Naive thymus-derived CD8-positive, alpha-beta T cell (primary cell): ENCODE results near the gene HEXD. TPM values are rescaled to one million over a fixed set of nuclear protein-coding genes. Genes with fewer than 3 reads are reported as not detected.
A peak's percentile ranks its signal among the peaks of the same experiment; 100 is the strongest.
"Not testable (repeated sequence)": the region's sequence is repeated elsewhere in the genome, so short reads cannot be mapped to it uniquely, and the experiment has no call there.

Experiments
- ATAC-seq, 2 donors: fragments of 150-1000 bp; cut with Tn5 transposase in 1 of 2; sonication (Bioruptor Pico), chemical (Tn5 transposase) in 1 of 2; 1 replicate in 1 of 2; 2 replicates in 1 of 2; pipeline ENCODE4 v1.10.0; 2021; ENCODE audit warnings: mild to moderate bottlenecking in 2 of 2, moderate library complexity in 2 of 2
- POLR2A ChIA-PET: fragments of 350-600 bp; sonication (Branson Sonifier 250); formaldehyde crosslinking; loops from one replicate; lab custom pipeline; 2021; ENCODE audit warnings: antibody characterized with exemption; lab: Charles Lee
- DNase-seq, 10 donors: peaks; one replicate each; pipeline versions ENCODE4 v3.0.0 to v3.0.0-alpha.2; 2020 to 2022
- H3K27ac Mint-ChIP-seq, 10 donors: one replicate each; pipeline ENCODE4 v1.8.0; 2020 to 2022; ENCODE audit warnings: mild to moderate bottlenecking in 10 of 10, mixed read lengths in 10 of 10, moderate library complexity in 4 of 10, inconsistent platforms in 1 of 10
- H3K27me3 Mint-ChIP-seq, 5 donors: one replicate each; pipeline ENCODE4 v1.8.0; 2021 to 2022; ENCODE audit warnings: mixed read lengths in 5 of 5
- H3K36me3 Mint-ChIP-seq, 3 donors: one replicate each; pipeline ENCODE4 v1.8.0; 2020 to 2022; ENCODE audit warnings: mixed read lengths in 3 of 3, mild to moderate bottlenecking in 2 of 3, inconsistent platforms in 1 of 3
- H3K4me1 Mint-ChIP-seq, 4 donors: one replicate each; pipeline ENCODE4 v1.8.0; 2021 to 2022; ENCODE audit warnings: mixed read lengths in 4 of 4
- H3K4me3 Mint-ChIP-seq, 10 donors: one replicate each; pipeline ENCODE4 v1.8.0; 2020 to 2022; ENCODE audit warnings: mild to moderate bottlenecking in 10 of 10, mixed read lengths in 10 of 10, moderate library complexity in 6 of 10, inconsistent platforms in 1 of 10
- H3K9me3 Mint-ChIP-seq, 9 donors: one replicate each; pipeline ENCODE4 v1.8.0; 2020 to 2022; ENCODE audit warnings: mixed read lengths in 9 of 9, mild to moderate bottlenecking in 3 of 9, inconsistent platforms in 1 of 9, moderate library complexity in 1 of 9
- polyA plus RNA-seq, 3 donors: library from polyadenylated mRNA; unstranded; fragments of 300-500 nt; fragmentation: Illumina TruSeq; gene quantifications; one replicate each; pipeline ENCODE4 v1.2.3, GENCODE V29; 2021
- total RNA-seq, 8 experiments: library from RNA in 2 of 8; stranded (reverse) in 2 of 8; gene quantifications; one replicate each; pipeline ENCODE4 v1.2.3 and lab custom pipeline; 2021 to 2026

HEXD gene
- total RNA-seq (100 to 1,000 TPM; 112 to 122 TPM), polyA plus RNA-seq (10 to 100 TPM; 12.1 to 18.8 (median 12.2) TPM), total RNA-seq (lab: John Stamatoyannopoulos, UW) (31.4 to 79.7 (median 51.6) reads per million in 6 experiments)

DNA sequence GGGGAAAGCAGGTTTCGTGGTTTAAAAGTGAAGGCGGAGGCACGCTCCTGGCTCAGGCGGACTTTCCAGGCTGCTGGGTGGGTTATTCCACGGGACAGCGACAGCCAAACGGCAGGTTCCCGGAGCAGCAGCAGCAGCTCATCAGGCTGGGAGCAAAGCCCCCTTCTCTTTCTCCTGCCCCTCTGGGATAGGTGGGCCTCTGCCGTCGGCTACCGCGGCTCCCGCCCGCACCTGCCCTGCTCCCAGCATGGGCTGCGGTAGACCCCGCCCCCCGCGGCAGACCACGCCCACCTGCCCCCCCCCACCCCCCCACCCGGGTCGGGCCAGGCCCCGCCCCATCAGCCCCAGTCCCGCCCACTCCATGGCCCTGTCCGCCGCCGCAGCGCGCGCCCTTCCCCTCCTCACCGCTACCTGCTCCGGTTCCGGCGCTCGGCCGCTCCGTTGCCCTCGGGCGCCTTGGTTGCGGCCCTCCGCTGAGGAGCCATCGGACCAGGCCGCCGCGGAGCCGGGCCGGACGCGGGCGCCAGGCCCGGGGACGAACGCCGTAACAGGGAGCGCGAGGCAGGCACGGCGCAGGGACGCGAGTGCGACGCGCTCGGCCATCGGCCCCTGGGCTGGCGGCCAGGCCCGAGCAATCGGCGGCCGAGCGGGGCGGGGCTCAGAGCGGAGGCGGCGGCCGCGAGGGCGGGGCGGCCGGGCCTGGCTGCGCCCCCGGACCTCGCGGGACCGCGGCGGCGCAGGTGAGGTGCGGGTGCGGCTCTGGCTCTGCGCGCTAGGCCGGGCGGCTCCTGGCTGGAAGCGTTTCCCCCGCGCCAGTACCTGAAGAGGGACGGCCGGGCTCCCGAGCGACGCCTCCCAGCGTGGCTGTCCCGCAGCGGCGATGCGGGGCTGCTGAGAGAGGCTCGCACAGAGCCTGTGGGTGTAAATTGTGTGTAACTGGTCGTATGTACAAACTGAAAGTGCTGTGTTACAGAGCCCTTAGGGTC, at the start of gene HEXD, which contains the start of gene OGFOD3:
Gene HEXD, plus strand, starts transcription at position 347 of the 986 bp plus-strand sequence. CDS start 1,453 bp downstream, outside the sequence.
Gene OGFOD3, minus strand, starts transcription at position 586 of the 986 bp plus-strand sequence. Its CDS starts 101 bp downstream, at position 485.
- POLR2A ChIA-PET = interaction anchor here (0.5 to 3.1 kb wide), 16 partner anchors 11 to 229 kb away, joined by 3 to 16 read pairs (median 4); partner anchors contain the start of genes CSNK1D, FOXK2, NARF and SLC16A3
- Mint-ChIP-seq H3K36me3 (peaks cover 0 to 44% (median 12%) of the 10 kb centered on the region in 3 donors), H3K4me1 (peaks cover 12 to 39% (median 35%) of the 10 kb centered on the region in 4 donors), H3K9me3 (no peaks in the 10 kb centered on the region), H3K4me3 (peak within 1 kb of the TSS; percentile 65 to 90 (median 84)), H3K27me3 (no peaks in the 10 kb centered on the region), H3K27ac (peak within 1 kb of the TSS in 9 of 10 donors; percentile 66 to 92 (median 85))
- DNase-seq (peak; percentile 77 to 97 (median 88)), ATAC-seq (peak; percentile 84 to 87)

DNA sequence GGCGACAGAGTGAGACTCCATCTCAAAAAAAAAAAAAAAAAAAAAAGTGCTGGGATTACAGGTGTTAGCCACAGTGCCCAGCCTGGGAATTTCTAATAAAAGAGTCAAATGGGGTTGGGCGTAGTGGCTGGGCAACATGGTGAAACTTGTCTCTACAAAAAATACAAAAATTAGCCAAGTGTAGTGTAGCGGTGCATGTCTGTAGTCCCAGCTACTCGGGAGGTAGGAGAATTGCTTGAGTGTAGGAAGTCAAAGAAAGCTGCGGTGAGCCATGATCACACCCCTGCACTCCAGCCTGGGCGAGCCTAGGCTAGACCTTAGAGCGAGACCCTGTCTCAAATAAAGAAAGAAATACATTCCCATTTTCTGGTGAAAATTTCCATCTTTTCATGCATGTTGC, 48.9 kb upstream of the HEXD start:
- POLR2A ChIA-PET = no interaction called here
- no peak overlapping the region for H3K4me3 Mint-ChIP-seq
- no peak overlapping the region for H3K27ac Mint-ChIP-seq
- no peak for ATAC-seq
- H3K27me3 Mint-ChIP-seq = peaks cover 11 to 45% (median 26%) of the 10 kb centered on the region in 5 donors
- H3K4me1 Mint-ChIP-seq = peaks cover 3 to 20% (median 14%) of the 10 kb centered on the region in 4 donors
- H3K9me3 Mint-ChIP-seq = no peaks in the 10 kb centered on the region
- no peak for DNase-seq
- H3K36me3 Mint-ChIP-seq = peaks cover 0 to 5% (median 0%) of the 10 kb centered on the region in 3 donors

GRCh38 chr17:82370471-82371332, 47.4 kb upstream of the HEXD start:
- POLR2A ChIA-PET = no interaction called here
- H3K27me3 Mint-ChIP-seq = peaks cover 11 to 48% (median 24%) of the 10 kb centered on the region in 5 donors
- ATAC-seq (peak; percentile 50 to 53), DNase-seq (peak in 2 of 10 donors; percentile 27 to 45)
- peaks cover 3 to 20% (median 14%) of the 10 kb centered on the region in 4 donors for H3K4me1 Mint-ChIP-seq
- no peaks in the 10 kb centered on the region for H3K9me3 Mint-ChIP-seq
- peak overlapping the region in 1 of 10 donors; percentile 25 for H3K27ac Mint-ChIP-seq
- H3K4me3 Mint-ChIP-seq = peak overlapping the region; percentile 64 to 85 (median 76)
- peaks cover 0 to 5% (median 0%) of the 10 kb centered on the region in 3 donors for H3K36me3 Mint-ChIP-seq

GRCh38 chr17:82371333-82372248, 46.6 kb upstream of the HEXD start, which contains the start of gene UTS2R:
TSS of gene UTS2R (plus strand) at chr17:82371765. CDS start at chr17:82374325, 2,560 bp downstream.
- Mint-ChIP-seq H3K4me3 (peak within 1 kb of the TSS; percentile 64 to 85 (median 76)), H3K36me3 (peaks cover 0 to 5% (median 0%) of the 10 kb centered on the region in 3 donors), H3K27ac (peak within 1 kb of the TSS in 1 of 10 donors; percentile 25), H3K27me3 (peaks cover 11 to 56% (median 27%) of the 10 kb centered on the region in 5 donors), H3K4me1 (peaks cover 3 to 20% (median 14%) of the 10 kb centered on the region in 4 donors), H3K9me3 (no peaks in the 10 kb centered on the region)
- POLR2A ChIA-PET = no interaction called here
- peak; percentile 10 to 25 for ATAC-seq
- no peak for DNase-seq

DNA sequence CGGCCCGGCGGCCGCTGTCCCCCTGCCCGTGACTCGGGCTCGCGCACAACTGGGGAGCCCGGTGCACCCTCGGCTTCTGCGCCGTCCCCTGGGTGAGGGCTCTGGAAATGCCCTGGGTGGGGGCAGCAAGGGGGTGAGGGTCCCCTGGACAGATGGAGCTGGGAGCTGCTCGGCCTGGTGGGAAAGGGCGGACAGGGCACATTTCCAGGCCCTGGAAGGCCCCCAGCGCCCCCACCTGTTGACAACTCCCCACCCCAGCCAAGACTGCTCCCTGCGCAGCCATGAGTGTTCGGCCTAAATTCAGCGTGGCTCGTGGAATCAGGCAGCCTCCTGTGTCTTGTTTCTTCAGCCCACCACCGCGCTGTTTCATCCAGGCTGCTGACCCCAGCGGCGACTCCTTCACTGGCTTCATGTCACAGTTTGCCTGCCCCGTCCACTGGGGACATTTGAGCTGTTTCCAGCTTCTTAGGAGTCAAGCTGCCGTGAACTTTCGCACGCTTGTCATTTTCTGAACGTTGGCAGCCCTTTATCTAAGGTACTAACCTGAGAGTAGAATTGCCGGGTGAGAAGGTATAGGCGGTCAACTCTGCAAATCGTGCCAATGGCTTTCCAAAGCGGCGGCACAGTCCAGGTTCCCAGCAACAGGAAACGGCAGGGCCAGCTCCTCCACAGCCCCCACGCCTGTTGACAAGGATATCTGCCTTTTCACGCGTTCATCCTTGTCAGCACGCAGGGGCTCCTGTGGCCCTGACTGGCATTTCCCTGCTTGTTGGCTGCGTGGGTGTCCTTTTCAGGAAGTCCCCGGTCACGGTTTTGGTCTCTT, 45.7 kb upstream of the HEXD start:
- ATAC-seq (no peak), DNase-seq (peak in 1 of 10 donors; percentile 55)
- H3K27me3 Mint-ChIP-seq = peaks cover 12 to 56% (median 27%) of the 10 kb centered on the region in 5 donors
- POLR2A ChIA-PET = no interaction called here
- H3K36me3 Mint-ChIP-seq = peaks cover 0 to 5% (median 0%) of the 10 kb centered on the region in 3 donors
- no peak overlapping the region for H3K27ac Mint-ChIP-seq
- H3K4me3 Mint-ChIP-seq = peak overlapping the region in 7 of 10 donors; percentile 12 to 80 (median 57)
- H3K9me3 Mint-ChIP-seq = no peaks in the 10 kb centered on the region
- peaks cover 3 to 20% (median 14%) of the 10 kb centered on the region in 4 donors for H3K4me1 Mint-ChIP-seq

- POLR2A ChIA-PET, ATAC-seq, H3K9me3 Mint-ChIP-seq, H3K27ac Mint-ChIP-seq, H3K36me3 Mint-ChIP-seq: not testable (repeated sequence)
- H3K27me3 Mint-ChIP-seq = peaks cover 12 to 61% (median 26%) of the 10 kb centered on the region in 5 donors
- DNase-seq = peak in 1 of 10 donors; percentile 21
- H3K4me3 Mint-ChIP-seq = peak overlapping the region in 7 of 10 donors; percentile 23 to 80 (median 63)
- H3K4me1 Mint-ChIP-seq = peaks cover 3 to 20% (median 14%) of the 10 kb centered on the region in 4 donors
These were observed 45.1 kb upstream of the HEXD start for GRCh38 chr17:82373072-82373452.

DNA sequence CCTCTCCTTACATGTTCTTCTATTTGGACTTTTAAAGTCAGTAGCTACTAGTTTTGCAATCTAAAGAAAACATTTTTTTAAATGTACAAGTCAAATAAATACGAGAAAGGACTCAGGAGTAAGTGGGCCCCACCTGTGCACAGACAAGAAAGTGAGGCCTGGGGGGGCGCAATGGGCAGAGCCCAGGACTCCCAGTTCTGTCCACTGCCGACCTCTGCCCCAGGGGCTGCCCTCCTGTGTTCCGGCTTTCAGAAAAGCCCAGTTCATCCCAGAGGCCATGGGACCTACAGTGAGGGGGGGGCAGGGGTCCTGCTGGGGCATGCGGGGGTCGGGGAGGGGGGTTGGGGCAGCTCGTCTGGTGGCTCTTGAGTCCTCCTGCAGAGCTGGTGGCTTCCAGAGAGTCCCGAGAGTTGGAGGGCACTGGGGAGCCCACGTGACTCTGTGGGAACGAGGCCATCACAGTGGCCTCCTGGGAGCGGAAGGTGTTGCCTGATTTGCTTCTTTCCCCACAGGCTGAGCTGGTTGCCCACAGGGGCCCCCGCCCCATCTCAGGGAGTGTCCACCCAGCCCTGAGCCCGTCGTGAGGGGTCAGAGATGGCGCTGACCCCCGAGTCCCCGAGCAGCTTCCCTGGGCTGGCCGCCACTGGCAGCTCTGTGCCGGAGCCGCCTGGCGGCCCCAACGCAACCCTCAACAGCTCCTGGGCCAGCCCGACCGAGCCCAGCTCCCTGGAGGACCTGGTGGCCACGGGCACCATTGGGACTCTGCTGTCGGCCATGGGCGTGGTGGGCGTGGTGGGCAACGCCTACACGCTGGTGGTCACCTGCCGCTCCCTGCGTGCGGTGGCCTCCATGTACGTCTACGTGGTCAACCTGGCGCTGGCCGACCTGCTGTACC, 44.2 kb upstream of the HEXD start:
- peaks cover 3 to 20% (median 14%) of the 10 kb centered on the region in 4 donors for H3K4me1 Mint-ChIP-seq
- H3K9me3 Mint-ChIP-seq = no peaks in the 10 kb centered on the region
- H3K27me3 Mint-ChIP-seq = peaks cover 14 to 62% (median 26%) of the 10 kb centered on the region in 5 donors
- no peak overlapping the region for H3K4me3 Mint-ChIP-seq
- DNase-seq (no peak), ATAC-seq (no peak)
- peaks cover 0 to 5% (median 0%) of the 10 kb centered on the region in 3 donors for H3K36me3 Mint-ChIP-seq
- no peak overlapping the region for H3K27ac Mint-ChIP-seq
- POLR2A ChIA-PET = no interaction called here

DNA sequence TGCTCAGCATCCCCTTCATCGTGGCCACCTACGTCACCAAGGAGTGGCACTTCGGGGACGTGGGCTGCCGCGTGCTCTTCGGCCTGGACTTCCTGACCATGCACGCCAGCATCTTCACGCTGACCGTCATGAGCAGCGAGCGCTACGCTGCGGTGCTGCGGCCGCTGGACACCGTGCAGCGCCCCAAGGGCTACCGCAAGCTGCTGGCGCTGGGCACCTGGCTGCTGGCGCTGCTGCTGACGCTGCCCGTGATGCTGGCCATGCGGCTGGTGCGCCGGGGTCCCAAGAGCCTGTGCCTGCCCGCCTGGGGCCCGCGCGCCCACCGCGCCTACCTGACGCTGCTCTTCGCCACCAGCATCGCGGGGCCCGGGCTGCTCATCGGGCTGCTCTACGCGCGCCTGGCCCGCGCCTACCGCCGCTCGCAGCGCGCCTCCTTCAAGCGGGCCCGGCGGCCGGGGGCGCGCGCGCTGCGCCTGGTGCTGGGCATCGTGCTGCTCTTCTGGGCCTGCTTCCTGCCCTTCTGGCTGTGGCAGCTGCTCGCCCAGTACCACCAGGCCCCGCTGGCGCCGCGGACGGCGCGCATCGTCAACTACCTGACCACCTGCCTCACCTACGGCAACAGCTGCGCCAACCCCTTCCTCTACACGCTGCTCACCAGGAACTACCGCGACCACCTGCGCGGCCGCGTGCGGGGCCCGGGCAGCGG, 43.4 kb upstream of the HEXD start:
- H3K4me1 Mint-ChIP-seq = peaks cover 3 to 20% (median 14%) of the 10 kb centered on the region in 4 donors
- no peak for ATAC-seq
- no peak for DNase-seq
- H3K4me3 Mint-ChIP-seq = no peak overlapping the region
- peaks cover 14 to 60% (median 28%) of the 10 kb centered on the region in 5 donors for H3K27me3 Mint-ChIP-seq
- no peaks in the 10 kb centered on the region for H3K9me3 Mint-ChIP-seq
- H3K36me3 Mint-ChIP-seq = peaks cover 0 to 5% (median 0%) of the 10 kb centered on the region in 3 donors
- no peak overlapping the region for H3K27ac Mint-ChIP-seq
- POLR2A ChIA-PET = no interaction called here

DNA sequence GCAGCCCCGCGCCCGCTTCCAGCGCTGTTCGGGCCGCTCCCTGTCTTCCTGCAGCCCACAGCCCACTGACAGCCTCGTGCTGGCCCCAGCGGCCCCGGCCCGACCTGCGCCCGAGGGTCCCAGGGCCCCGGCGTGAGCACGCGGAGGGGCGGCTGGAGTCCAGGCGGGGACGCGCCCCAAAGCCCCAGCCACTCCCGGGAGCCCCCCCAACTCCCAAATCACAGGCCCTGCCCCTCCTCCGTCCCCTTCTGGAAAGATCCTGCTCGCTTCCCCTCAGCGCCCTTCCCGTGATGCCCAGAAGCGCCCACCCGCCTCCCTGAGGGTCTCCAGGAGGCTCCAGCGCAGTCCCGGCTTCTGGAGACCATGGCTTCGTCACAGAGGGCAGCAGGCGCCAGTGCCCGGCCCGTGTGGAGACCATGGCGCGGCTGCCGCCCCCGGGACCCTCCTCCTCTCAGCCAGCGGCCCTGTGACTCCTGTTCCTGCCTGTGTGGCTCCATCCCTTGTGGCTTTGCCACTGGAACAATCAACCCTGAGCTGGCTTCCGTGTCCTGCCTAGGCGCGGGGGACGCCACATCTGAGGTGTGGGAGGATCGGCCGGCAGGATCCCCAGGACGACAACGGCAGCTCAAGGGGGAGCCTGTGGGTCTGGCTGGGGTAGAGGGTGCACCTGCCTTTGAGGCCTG, 42.6 kb upstream of the HEXD start:
- H3K27ac Mint-ChIP-seq = no peak overlapping the region
- DNase-seq (no peak), ATAC-seq (no peak)
- H3K4me3 Mint-ChIP-seq = no peak overlapping the region
- POLR2A ChIA-PET = no interaction called here
- H3K4me1 Mint-ChIP-seq = peaks cover 7 to 18% (median 13%) of the 10 kb centered on the region in 4 donors
- peaks cover 20 to 62% (median 32%) of the 10 kb centered on the region in 5 donors for H3K27me3 Mint-ChIP-seq
- H3K9me3 Mint-ChIP-seq = no peaks in the 10 kb centered on the region
- H3K36me3 Mint-ChIP-seq = peaks cover 0 to 5% (median 0%) of the 10 kb centered on the region in 3 donors
